HEK293 (cell line): Measurements from ENCODE around the gene PARD3.

Experiments used
- CTCF ChIA-PET: fragments of 350-600 bp; formaldehyde crosslinking; extraction: SDS; loops from one replicate; lab custom pipeline; 2021; ENCODE audit warnings: antibody characterized with exemption; lab: Yijun Ruan, JAX
- POLR2A ChIA-PET: fragments of 300-600 bp; formaldehyde crosslinking; extraction: SDS; loops from one replicate; lab custom pipeline; 2020; ENCODE audit warnings: antibody characterized with exemption, inconsistent platforms; lab: Yijun Ruan, JAX
- H3K27ac ChIP-seq: fragments of 200-500 bp; sonication (Bioruptor generic); 2 replicates; pipeline ENCODE4 v1.5.1; 2014; ENCODE audit warnings: low read depth, low read length, control low read depth, inconsistent platforms; ENCODE audit errors: extremely low read depth
- H3K36me3 ChIP-seq, 2 experiments: fragments of 200-500 bp in 1 of 2; sonication (Bioruptor generic) in 1 of 2; 1 replicate in 1 of 2; 2 replicates in 1 of 2; pipeline ENCODE4 v1.5.1; 2014 to 2017; ENCODE audit warnings: inconsistent platforms in 2 of 2, low read length in 2 of 2; ENCODE audit not compliant: control insufficient read depth in 2 of 2, insufficient read depth in 1 of 2
- H3K4me1 ChIP-seq: fragments of 200-500 bp; sonication (Bioruptor generic); 2 replicates; pipeline ENCODE4 v1.5.1; 2014; ENCODE audit warnings: mild to moderate bottlenecking, low read length, inconsistent platforms; ENCODE audit not compliant: control insufficient read depth, insufficient read depth
- H3K4me3 ChIP-seq: 2 replicates; pipeline ENCODE4 v1.5.1; 2011; ENCODE audit warnings: low read depth, mild to moderate bottlenecking, control low read depth, low read length, moderate library complexity
- H3K9me3 ChIP-seq: fragments of 200-500 bp; sonication (Bioruptor generic); 2 replicates; pipeline ENCODE4 v1.5.1; 2014; ENCODE audit warnings: low read depth, low read length, inconsistent platforms; ENCODE audit not compliant: control insufficient read depth, insufficient read depth
- KLF16 ChIP-seq: fragments of 450-650 bp; formaldehyde crosslinking; IDR thresholded peaks from 2 replicates; pipeline ENCODE4 v1.5.1; 2017; ENCODE audit warnings: missing biosample characterization, missing genetic modification characterization
- KLF7 ChIP-seq: fragments of 450-650 bp; formaldehyde crosslinking; IDR thresholded peaks from 2 replicates; pipeline ENCODE4 v1.5.1; 2016; ENCODE audit warnings: missing biosample characterization, missing genetic modification characterization, borderline replicate concordance
- KLF9 ChIP-seq: fragments of 450-650 bp; formaldehyde crosslinking; IDR thresholded peaks from 2 replicates; pipeline ENCODE4 v1.5.1; 2016; ENCODE audit warnings: missing biosample characterization, missing genetic modification characterization, low read depth
- MYNN ChIP-seq: fragments of 450-650 bp; formaldehyde crosslinking; IDR thresholded peaks from 2 replicates; pipeline ENCODE4 v1.5.1; 2016; ENCODE audit warnings: missing biosample characterization, missing genetic modification characterization, borderline replicate concordance
- YY1 ChIP-seq: fragments of 450-650 bp; formaldehyde crosslinking; IDR thresholded peaks from 2 replicates; pipeline ENCODE4 v1.5.1; 2018; ENCODE audit warnings: missing biosample characterization, missing genetic modification characterization
- ZFP41 ChIP-seq: fragments of 450-650 bp; formaldehyde crosslinking; IDR thresholded peaks from 2 replicates; pipeline ENCODE4 v1.5.1; 2016; ENCODE audit warnings: missing biosample characterization, missing genetic modification characterization, borderline replicate concordance
- ZNF114 ChIP-seq: fragments of 450-650 bp; formaldehyde crosslinking; IDR thresholded peaks from 2 replicates; pipeline ENCODE4 v1.5.0; 2017; ENCODE audit warnings: missing biosample characterization, missing genetic modification characterization
- ZNF175 ChIP-seq: fragments of 450-650 bp; formaldehyde crosslinking; IDR thresholded peaks from 2 replicates; pipeline ENCODE4 v1.5.1; 2016; ENCODE audit warnings: missing biosample characterization, missing genetic modification characterization
- ZNF324 ChIP-seq: fragments of 450-650 bp; formaldehyde crosslinking; IDR thresholded peaks from 2 replicates; pipeline ENCODE4 v1.5.1; 2016; ENCODE audit warnings: missing biosample characterization, missing genetic modification characterization
- ZNF544 ChIP-seq: fragments of 450-650 bp; formaldehyde crosslinking; IDR thresholded peaks from 2 replicates; pipeline ENCODE4 v1.5.0; 2017; ENCODE audit warnings: missing biosample characterization, missing genetic modification characterization
- TF ChIP-seq, protein P1 (sequence below): fragments of 450-650 bp; formaldehyde crosslinking; conservative IDR thresholded peaks from 2 replicates; pipeline ENCODE4 v1.5.1; 2016; ENCODE audit warnings: low read depth, missing biosample characterization, missing genetic modification characterization
- TF ChIP-seq, protein P2 (sequence below): fragments of 450-650 bp; formaldehyde crosslinking; IDR thresholded peaks from 2 replicates; pipeline ENCODE4 v1.5.1; 2017; ENCODE audit warnings: missing biosample characterization, missing genetic modification characterization
- TF ChIP-seq, protein P3 (sequence below): fragments of 450-650 bp; formaldehyde crosslinking; IDR thresholded peaks from 2 replicates; pipeline ENCODE4 v1.5.1; 2016; ENCODE audit warnings: missing biosample characterization, missing genetic modification characterization
- TF ChIP-seq, protein P4 (sequence below): fragments of 450-650 bp; formaldehyde crosslinking; IDR thresholded peaks from 2 replicates; pipeline ENCODE4 v1.5.1; 2016; ENCODE audit warnings: missing biosample characterization, missing genetic modification characterization, borderline replicate concordance
- TF ChIP-seq, protein P5 (sequence below): fragments of 450-650 bp; formaldehyde crosslinking; IDR thresholded peaks from 2 replicates; pipeline ENCODE4 v1.5.1; 2016; ENCODE audit warnings: missing biosample characterization, missing genetic modification characterization
- TF ChIP-seq, protein P6 (sequence below): fragments of 450-650 bp; formaldehyde crosslinking; IDR thresholded peaks from 2 replicates; pipeline ENCODE4 v1.5.1; 2016; ENCODE audit warnings: missing biosample characterization, missing genetic modification characterization

Gene PARD3

DNA sequence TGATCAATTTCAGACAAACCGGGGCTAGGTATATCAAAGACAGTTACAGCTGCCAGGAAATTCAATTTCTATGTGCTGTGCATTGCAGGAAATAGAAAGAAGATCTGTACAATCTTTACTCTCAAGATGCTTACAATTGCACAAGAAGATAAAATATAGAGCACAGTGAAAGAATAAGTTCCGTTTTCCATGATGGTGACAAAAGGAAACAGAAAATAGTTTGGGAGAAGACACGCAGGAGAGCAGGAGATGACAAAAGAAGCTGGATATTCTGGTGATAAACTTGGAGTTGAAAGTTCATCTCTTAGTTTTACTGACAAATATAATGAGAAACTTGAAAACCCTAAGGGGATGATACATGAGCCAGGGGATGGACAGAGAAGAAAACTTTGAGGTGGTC lies 646.0 kb downstream of the PARD3 start (continued):
- TF ChIP-seq, protein P1, sequence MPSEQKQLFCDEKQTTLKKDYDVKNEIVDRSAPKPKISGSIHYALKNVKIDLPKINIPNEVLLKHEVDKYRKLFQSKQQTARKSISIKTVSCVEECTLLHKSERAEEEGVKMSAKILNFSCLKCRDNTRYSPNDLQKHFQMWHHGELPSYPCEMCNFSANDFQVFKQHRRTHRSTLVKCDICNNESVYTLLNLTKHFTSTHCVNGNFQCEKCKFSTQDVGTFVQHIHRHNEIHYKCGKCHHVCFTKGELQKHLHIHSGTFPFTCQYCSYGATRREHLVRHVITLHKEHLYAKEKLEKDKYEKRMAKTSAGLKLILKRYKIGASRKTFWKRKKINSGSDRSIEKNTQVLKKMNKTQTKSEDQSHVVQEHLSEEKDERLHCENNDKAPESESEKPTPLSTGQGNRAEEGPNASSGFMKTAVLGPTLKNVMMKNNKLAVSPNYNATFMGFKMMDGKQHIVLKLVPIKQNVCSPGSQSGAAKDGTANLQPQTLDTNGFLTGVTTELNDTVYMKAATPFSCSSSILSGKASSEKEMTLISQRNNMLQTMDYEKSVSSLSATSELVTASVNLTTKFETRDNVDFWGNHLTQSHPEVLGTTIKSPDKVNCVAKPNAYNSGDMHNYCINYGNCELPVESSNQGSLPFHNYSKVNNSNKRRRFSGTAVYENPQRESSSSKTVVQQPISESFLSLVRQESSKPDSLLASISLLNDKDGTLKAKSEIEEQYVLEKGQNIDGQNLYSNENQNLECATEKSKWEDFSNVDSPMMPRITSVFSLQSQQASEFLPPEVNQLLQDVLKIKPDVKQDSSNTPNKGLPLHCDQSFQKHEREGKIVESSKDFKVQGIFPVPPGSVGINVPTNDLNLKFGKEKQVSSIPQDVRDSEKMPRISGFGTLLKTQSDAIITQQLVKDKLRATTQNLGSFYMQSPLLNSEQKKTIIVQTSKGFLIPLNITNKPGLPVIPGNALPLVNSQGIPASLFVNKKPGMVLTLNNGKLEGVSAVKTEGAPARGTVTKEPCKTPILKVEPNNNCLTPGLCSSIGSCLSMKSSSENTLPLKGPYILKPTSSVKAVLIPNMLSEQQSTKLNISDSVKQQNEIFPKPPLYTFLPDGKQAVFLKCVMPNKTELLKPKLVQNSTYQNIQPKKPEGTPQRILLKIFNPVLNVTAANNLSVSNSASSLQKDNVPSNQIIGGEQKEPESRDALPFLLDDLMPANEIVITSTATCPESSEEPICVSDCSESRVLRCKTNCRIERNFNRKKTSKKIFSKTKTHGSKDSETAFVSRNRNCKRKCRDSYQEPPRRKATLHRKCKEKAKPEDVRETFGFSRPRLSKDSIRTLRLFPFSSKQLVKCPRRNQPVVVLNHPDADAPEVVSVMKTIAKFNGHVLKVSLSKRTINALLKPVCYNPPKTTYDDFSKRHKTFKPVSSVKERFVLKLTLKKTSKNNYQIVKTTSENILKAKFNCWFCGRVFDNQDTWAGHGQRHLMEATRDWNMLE (tag by site-specific recombination): no peak
- TF ChIP-seq KLF9 (no peak), KLF16 (no peak), ZNF544 (tag by site-specific recombination) (no peak)
- TF ChIP-seq, protein P2, sequence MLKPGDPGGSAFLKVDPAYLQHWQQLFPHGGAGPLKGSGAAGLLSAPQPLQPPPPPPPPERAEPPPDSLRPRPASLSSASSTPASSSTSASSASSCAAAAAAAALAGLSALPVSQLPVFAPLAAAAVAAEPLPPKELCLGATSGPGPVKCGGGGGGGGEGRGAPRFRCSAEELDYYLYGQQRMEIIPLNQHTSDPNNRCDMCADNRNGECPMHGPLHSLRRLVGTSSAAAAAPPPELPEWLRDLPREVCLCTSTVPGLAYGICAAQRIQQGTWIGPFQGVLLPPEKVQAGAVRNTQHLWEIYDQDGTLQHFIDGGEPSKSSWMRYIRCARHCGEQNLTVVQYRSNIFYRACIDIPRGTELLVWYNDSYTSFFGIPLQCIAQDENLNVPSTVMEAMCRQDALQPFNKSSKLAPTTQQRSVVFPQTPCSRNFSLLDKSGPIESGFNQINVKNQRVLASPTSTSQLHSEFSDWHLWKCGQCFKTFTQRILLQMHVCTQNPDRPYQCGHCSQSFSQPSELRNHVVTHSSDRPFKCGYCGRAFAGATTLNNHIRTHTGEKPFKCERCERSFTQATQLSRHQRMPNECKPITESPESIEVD (tag by site-specific recombination): no peak

DNA sequence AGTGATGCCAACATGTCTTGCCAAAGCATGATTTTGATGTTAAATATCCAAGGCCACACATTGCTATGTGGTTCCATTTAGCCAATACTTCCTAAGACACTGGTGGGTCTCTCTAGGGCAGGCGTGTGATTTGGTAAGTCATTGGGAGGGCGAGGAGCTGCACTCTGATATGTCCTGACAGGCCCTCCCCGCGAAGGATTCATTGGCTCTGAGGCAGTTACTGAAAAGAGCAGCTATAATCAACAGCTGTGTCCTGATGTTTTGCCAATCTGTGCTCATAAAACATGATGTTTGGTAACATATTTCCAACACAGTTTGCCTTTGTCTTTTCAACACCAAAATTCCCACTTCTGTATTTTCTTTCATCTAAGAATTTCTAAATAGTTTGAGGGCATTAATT lies 646.7 kb downstream of the PARD3 start:
- Histone ChIP-seq H3K4me1 (no peaks in the 10 kb centered on the region), H3K27ac (no peak overlapping the region), H3K36me3 (no peaks in the 10 kb centered on the region), H3K4me3 (no peak overlapping the region), H3K9me3 (no peaks in the 10 kb centered on the region)
- ChIA-PET CTCF (no interaction called here), POLR2A (no interaction called here)
- no peak for TF ChIP-seq ZNF324
- no peak for TF ChIP-seq ZNF114
- no peak for TF ChIP-seq ZFP41
- no peak for TF ChIP-seq YY1
- TF ChIP-seq, protein P3, sequence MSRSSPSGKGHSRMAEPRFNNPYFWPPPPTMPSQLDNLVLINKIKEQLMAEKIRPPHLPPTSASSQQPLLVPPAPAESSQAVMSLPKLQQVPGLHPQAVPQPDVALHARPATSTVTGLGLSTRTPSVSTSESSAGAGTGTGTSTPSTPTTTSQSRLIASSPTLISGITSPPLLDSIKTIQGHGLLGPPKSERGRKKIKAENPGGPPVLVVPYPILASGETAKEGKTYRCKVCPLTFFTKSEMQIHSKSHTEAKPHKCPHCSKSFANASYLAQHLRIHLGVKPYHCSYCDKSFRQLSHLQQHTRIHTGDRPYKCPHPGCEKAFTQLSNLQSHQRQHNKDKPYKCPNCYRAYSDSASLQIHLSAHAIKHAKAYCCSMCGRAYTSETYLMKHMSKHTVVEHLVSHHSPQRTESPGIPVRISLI (tag by site-specific recombination): no peak
- TF ChIP-seq, protein P4, sequence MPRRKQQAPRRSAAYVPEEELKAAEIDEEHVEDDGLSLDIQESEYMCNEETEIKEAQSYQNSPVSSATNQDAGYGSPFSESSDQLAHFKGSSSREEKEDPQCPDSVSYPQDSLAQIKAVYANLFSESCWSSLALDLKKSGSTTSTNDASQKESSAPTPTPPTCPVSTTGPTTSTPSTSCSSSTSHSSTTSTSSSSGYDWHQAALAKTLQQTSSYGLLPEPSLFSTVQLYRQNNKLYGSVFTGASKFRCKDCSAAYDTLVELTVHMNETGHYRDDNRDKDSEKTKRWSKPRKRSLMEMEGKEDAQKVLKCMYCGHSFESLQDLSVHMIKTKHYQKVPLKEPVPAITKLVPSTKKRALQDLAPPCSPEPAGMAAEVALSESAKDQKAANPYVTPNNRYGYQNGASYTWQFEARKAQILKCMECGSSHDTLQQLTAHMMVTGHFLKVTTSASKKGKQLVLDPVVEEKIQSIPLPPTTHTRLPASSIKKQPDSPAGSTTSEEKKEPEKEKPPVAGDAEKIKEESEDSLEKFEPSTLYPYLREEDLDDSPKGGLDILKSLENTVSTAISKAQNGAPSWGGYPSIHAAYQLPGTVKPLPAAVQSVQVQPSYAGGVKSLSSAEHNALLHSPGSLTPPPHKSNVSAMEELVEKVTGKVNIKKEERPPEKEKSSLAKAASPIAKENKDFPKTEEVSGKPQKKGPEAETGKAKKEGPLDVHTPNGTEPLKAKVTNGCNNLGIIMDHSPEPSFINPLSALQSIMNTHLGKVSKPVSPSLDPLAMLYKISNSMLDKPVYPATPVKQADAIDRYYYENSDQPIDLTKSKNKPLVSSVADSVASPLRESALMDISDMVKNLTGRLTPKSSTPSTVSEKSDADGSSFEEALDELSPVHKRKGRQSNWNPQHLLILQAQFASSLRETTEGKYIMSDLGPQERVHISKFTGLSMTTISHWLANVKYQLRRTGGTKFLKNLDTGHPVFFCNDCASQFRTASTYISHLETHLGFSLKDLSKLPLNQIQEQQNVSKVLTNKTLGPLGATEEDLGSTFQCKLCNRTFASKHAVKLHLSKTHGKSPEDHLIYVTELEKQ (tag by site-specific recombination): no peak
- TF ChIP-seq ZNF175 (tag by site-specific recombination): no peak
- no peak for TF ChIP-seq MYNN (tag by site-specific recombination)
- TF ChIP-seq, protein P5, sequence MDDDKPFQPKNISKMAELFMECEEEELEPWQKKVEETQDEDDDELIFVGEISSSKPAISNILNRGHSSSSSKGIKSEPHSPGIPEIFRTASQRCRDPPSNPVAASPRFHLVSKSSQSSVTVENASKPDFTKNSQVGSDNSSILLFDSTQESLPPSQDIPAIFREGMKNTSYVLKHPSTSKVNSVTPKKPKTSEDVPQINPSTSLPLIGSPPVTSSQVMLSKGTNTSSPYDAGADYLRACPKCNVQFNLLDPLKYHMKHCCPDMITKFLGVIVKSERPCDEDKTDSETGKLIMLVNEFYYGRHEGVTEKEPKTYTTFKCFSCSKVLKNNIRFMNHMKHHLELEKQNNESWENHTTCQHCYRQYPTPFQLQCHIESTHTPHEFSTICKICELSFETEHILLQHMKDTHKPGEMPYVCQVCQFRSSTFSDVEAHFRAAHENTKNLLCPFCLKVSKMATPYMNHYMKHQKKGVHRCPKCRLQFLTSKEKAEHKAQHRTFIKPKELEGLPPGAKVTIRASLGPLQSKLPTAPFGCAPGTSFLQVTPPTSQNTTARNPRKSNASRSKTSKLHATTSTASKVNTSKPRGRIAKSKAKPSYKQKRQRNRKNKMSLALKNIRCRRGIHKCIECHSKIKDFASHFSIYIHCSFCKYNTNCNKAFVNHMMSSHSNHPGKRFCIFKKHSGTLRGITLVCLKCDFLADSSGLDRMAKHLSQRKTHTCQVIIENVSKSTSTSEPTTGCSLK: no peak
- TF ChIP-seq KLF7 (tag by site-specific recombination): no peak
- TF ChIP-seq, protein P6, sequence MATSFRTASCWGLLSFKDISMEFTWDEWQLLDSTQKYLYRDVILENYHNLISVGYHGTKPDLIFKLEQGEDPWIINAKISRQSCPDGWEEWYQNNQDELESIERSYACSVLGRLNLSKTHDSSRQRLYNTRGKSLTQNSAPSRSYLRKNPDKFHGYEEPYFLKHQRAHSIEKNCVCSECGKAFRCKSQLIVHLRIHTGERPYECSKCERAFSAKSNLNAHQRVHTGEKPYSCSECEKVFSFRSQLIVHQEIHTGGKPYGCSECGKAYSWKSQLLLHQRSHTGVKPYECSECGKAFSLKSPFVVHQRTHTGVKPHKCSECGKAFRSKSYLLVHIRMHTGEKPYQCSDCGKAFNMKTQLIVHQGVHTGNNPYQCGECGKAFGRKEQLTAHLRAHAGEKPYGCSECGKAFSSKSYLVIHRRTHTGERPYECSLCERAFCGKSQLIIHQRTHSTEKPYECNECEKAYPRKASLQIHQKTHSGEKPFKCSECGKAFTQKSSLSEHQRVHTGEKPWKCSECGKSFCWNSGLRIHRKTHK (tag by site-specific recombination): no peak
